IMR-90 (cell line): ENCODE results near the gene GRK5. TPM values are rescaled to one million over a fixed set of nuclear protein-coding genes. Genes with fewer than 3 reads are reported as not detected.

ENCODE experiments used
- ATAC-seq: fragments of 200-7000 bp; cut with Tn5 transposase; 2 replicates; pipeline ENCODE4 v1.9.1; 2020; ENCODE audit warnings: low read depth, mild to moderate bottlenecking, moderate library complexity
- BruUV-seq: library from RNA; stranded (reverse); fragments of 400-500 nt; replicated peaks from 2 replicates; lab custom pipeline; 2021; lab: Mats Ljungman, UMichigan
- CTCF ChIA-PET: fragments of 300-600 bp; formaldehyde crosslinking; extraction: SDS; loops from one replicate; lab custom pipeline; 2021; ENCODE audit warnings: antibody characterized with exemption; lab: Yijun Ruan, JAX
- POLR2A ChIA-PET: fragments of 300-600 bp; sonication (Branson Sonifier 250); formaldehyde crosslinking; loops from one replicate; lab custom pipeline; 2022; ENCODE audit warnings: antibody characterized with exemption; ENCODE audit not compliant: unreplicated experiment; lab: Charles Lee
- DNase-seq: peaks from one replicate; pipeline ENCODE4 v3.0.0; 2013
- H2AFZ ChIP-seq: replicated peaks from 2 replicates; pipeline ENCODE3; 2013; ENCODE audit warnings: low read length, mild to moderate bottlenecking; ENCODE audit not compliant: poor library complexity
- H2AK5ac ChIP-seq: 2 replicates; pipeline ENCODE4 v1.6.1; 2013; ENCODE audit warnings: low read depth, low read length, inconsistent platforms
- H2AK9ac ChIP-seq: replicated peaks from 2 replicates; pipeline ENCODE3; 2013; ENCODE audit warnings: mild to moderate bottlenecking, low read depth, low read length, moderate library complexity; ENCODE audit not compliant: poor library complexity
- H2BK120ac ChIP-seq: 2 replicates; pipeline ENCODE4 v1.6.1; 2013; ENCODE audit warnings: low read depth, low read length, inconsistent platforms
- H2BK15ac ChIP-seq: 3 replicates; pipeline ENCODE4 v1.6.1; 2013; ENCODE audit warnings: low read depth, low read length, inconsistent platforms
- H2BK20ac ChIP-seq: 2 replicates; pipeline ENCODE4 v1.6.1; 2013; ENCODE audit warnings: low read depth, mild to moderate bottlenecking, inconsistent platforms, low read length, moderate library complexity
- H2BK5ac ChIP-seq: 2 replicates; pipeline ENCODE4 v1.6.1; 2013; ENCODE audit warnings: mild to moderate bottlenecking, low read depth, low read length, inconsistent platforms; ENCODE audit not compliant: poor library complexity, severe bottlenecking
- H3K14ac ChIP-seq: replicated peaks from 2 replicates; pipeline ENCODE4 v1.6.1; 2013; ENCODE audit warnings: low read depth, low read length, inconsistent platforms
- H3K18ac ChIP-seq: 2 replicates; pipeline ENCODE4 v1.6.1; 2013; ENCODE audit warnings: low read depth, low read length, control low read depth
- H3K23ac ChIP-seq: 2 replicates; pipeline ENCODE4 v1.6.1; 2013; ENCODE audit warnings: low read depth, low read length, inconsistent platforms
- H3K27ac ChIP-seq: 2 replicates; pipeline ENCODE4 v1.5.1; 2013; ENCODE audit warnings: mild to moderate bottlenecking, control low read depth, low read length; ENCODE audit not compliant: insufficient read depth
- H3K27me3 ChIP-seq: 2 replicates; pipeline ENCODE4 v1.6.1; 2013; ENCODE audit warnings: low read length; ENCODE audit not compliant: control insufficient read depth, insufficient read depth
- H3K36me3 ChIP-seq: 2 replicates; pipeline ENCODE4 v1.6.1; 2013; ENCODE audit warnings: low read length, mixed read lengths; ENCODE audit not compliant: control insufficient read depth, insufficient read depth
- H3K4ac ChIP-seq: 2 replicates; pipeline ENCODE4 v1.6.1; 2013; ENCODE audit warnings: low read depth, low read length, inconsistent platforms
- H3K4me1 ChIP-seq: 2 replicates; pipeline ENCODE4 v1.6.1; 2013; ENCODE audit warnings: low read length, mixed read lengths; ENCODE audit not compliant: control insufficient read depth, insufficient read depth
- H3K4me2 ChIP-seq: 2 replicates; pipeline ENCODE4 v1.6.1; 2013; ENCODE audit warnings: low read depth, mild to moderate bottlenecking, control low read depth, low read length, moderate library complexity
- H3K4me3 ChIP-seq: 2 replicates; pipeline ENCODE4 v1.5.1; 2013; ENCODE audit warnings: low read depth, mild to moderate bottlenecking, control low read depth, low read length, moderate library complexity; ENCODE audit not compliant: insufficient read depth
- H3K56ac ChIP-seq: 2 replicates; pipeline ENCODE4 v1.6.1; 2013; ENCODE audit warnings: low read length, inconsistent platforms; ENCODE audit not compliant: insufficient read depth; ENCODE audit errors: extremely low read depth
- H3K79me1 ChIP-seq, 2 experiments: 2 replicates each; pipeline ENCODE4 v1.6.1; 2013; ENCODE audit warnings: low read length in 2 of 2, inconsistent platforms in 1 of 2, low read depth in 1 of 2
- H3K9ac ChIP-seq: 2 replicates; pipeline ENCODE4 v1.6.1; 2013; ENCODE audit warnings: low read depth, low read length, control low read depth
- H3K9me1 ChIP-seq: 2 replicates; pipeline ENCODE4 v1.6.1; 2013; ENCODE audit warnings: low read length, inconsistent platforms; ENCODE audit not compliant: insufficient read depth
- H3K9me3 ChIP-seq: 2 replicates; pipeline ENCODE4 v1.6.1; 2013; ENCODE audit warnings: low read length; ENCODE audit not compliant: control insufficient read depth, insufficient read depth
- H4K20me1 ChIP-seq: 2 replicates; pipeline ENCODE4 v1.6.1; 2013; ENCODE audit warnings: low read length, inconsistent platforms; ENCODE audit not compliant: insufficient read depth
- H4K5ac ChIP-seq: 2 replicates; pipeline ENCODE4 v1.6.1; 2013; ENCODE audit warnings: mild to moderate bottlenecking, low read depth, low read length, control low read depth
- H4K8ac ChIP-seq, 2 experiments: 2 replicates each; pipeline ENCODE4 v1.6.1; 2013; ENCODE audit warnings: low read depth in 2 of 2, low read length in 2 of 2, control low read depth in 1 of 2, inconsistent platforms in 1 of 2
- H4K91ac ChIP-seq: 2 replicates; pipeline ENCODE4 v1.6.1; 2013; ENCODE audit warnings: low read depth, low read length, inconsistent platforms; ENCODE audit not compliant: insufficient read depth
- BHLHE40 ChIP-seq: fragments of 150-350 bp; IDR thresholded peaks from 2 replicates; pipeline ENCODE4 v1.6.1; 2016; ENCODE audit warnings: mild to moderate bottlenecking, low read depth, low read length
- CEBPB ChIP-seq: IDR thresholded peaks from 2 replicates; pipeline ENCODE4 v1.6.1; 2012; ENCODE audit warnings: low read depth, low read length, improper control_type of control experiment
- CTCF ChIP-seq: conservative IDR thresholded peaks from 2 replicates; pipeline ENCODE4 v1.5.1; 2012; ENCODE audit warnings: mild to moderate bottlenecking, low read depth, low read length, improper control_type of control experiment
- ELK1 ChIP-seq: fragments of 150-350 bp; IDR thresholded peaks from 2 replicates; pipeline ENCODE4 v1.6.1; 2016; ENCODE audit warnings: low read depth, mild to moderate bottlenecking, low read length, moderate library complexity, borderline replicate concordance
- FOS ChIP-seq: fragments of 150-350 bp; IDR thresholded peaks from 2 replicates; pipeline ENCODE4 v1.6.1; 2016; ENCODE audit warnings: low read depth, low read length
- MAZ ChIP-seq: IDR thresholded peaks from 2 replicates; pipeline ENCODE4 v1.6.1; 2012; ENCODE audit warnings: low read depth, mild to moderate bottlenecking, low read length, improper control_type of control experiment, moderate library complexity, borderline replicate concordance
- NFE2L2 ChIP-seq: fragments of 150-350 bp; IDR thresholded peaks from 2 replicates; pipeline ENCODE4 v1.6.1; 2016; ENCODE audit warnings: low read depth, mild to moderate bottlenecking, low read length
- POLR2A ChIP-seq: IDR thresholded peaks from 2 replicates; pipeline ENCODE4 v1.6.1; 2012; ENCODE audit warnings: mild to moderate bottlenecking, low read depth, low read length
- WGBS, 2 experiments: methylation state at CpG; one replicate each; pipeline versions ENCODE4 v1.1.5 to v1.1.7; 2013; ENCODE audit warnings: missing lambda C conversion rate in 2 of 2; ENCODE audit not compliant: insufficient read length in 1 of 2; ENCODE audit errors: extremely low coverage in 2 of 2; 5-methylcytosine and 5-hydroxymethylcytosine counted together
- dilution Hi-C: fragments of 300-500 bp; cut with HindIII; formaldehyde crosslinking; loops from one replicate; pipeline ENCODE4 v1.14.3; 2018; ENCODE audit warnings: low sequenced_read_pairs; ENCODE audit not compliant: unreplicated experiment
- in situ Hi-C: fragments of 300-500 bp; cut with MboI; formaldehyde crosslinking; loops from 3 replicates; pipeline ENCODE4 v1.14.3; 2019; ENCODE audit warnings: low sequenced_read_pairs, inconsistent platforms, mixed read lengths
- intact Hi-C: fragments of 100-400 bp; cut with micrococcal nuclease; formaldehyde crosslinking; loops from 2 replicates; pipeline ENCODE4 v1.10.0; 2022
- polyA plus RNA-seq, 3 experiments: library from polyadenylated mRNA; depleted of rRNA; stranded (reverse); fragments of >200 nt; gene quantifications; 2 replicates each; pipeline ENCODE4 v1.2.3, GENCODE V29; 2012; ENCODE audit warnings: low replicate concordance in 1 of 3
- total RNA-seq: library from RNA; depleted of rRNA; stranded (reverse); fragments of >200 nt; gene quantifications from 2 replicates; pipeline ENCODE4 v1.2.3, GENCODE V29; 2012

GRK5 gene
- total and polyA plus RNA-seq, 2 of the 4 experiments (the other 2 are of a cell fraction), result 12.9 to 16.3 TPM

GRCh38 chr10:119268871-119269506 lies 61.6 kb downstream of the GRK5 start:
- peaks cover 40% of the 10 kb centered on the region for H3K9me1 ChIP-seq
- peak overlapping the region; percentile 76; the same call in 1 of the 2 replicates for H2AK5ac ChIP-seq
- H4K5ac ChIP-seq, result no peak overlapping the region
- peaks cover 60 to 90% of the 10 kb centered on the region in 2 experiments for H3K79me1 ChIP-seq
- H2BK15ac ChIP-seq, result no peak overlapping the region
- peak overlapping the region; percentile 73 for H4K91ac ChIP-seq
- H3K27me3 ChIP-seq, result no peaks in the 10 kb centered on the region
- intact Hi-C loops (no loop called here), in situ Hi-C loops (no loop called here), dilution Hi-C loops (no loop called here)
- peak overlapping the region; percentile 55 for H2BK20ac ChIP-seq
- TF ChIP-seq NFE2L2 (no peak), BHLHE40 (no peak), MAZ (no peak), CEBPB (no peak), POLR2A (no peak), FOS (no peak), ELK1 (no peak), CTCF (no peak)
- BruUV-seq, result no TSS peak
- no peak overlapping the region for H2BK5ac ChIP-seq
- no peak overlapping the region for H3K4me3 ChIP-seq
- H3K18ac ChIP-seq, result peak overlapping the region; percentile 6; the same call in 1 of the 2 replicates
- no peak overlapping the region for H3K4me2 ChIP-seq
- no peak overlapping the region for H3K56ac ChIP-seq
- ATAC-seq (no peak), DNase-seq (peak; percentile 45)
- ChIA-PET CTCF (no interaction called here), POLR2A (no interaction called here)
- H3K9ac ChIP-seq, result no peak overlapping the region
- peak overlapping the region; percentile 55 for H3K23ac ChIP-seq
- H3K9me3 ChIP-seq, result no peaks in the 10 kb centered on the region
- H2BK120ac ChIP-seq, result peak overlapping the region; percentile 59
- peak overlapping the region; percentile 69 for H3K4ac ChIP-seq
- no peak overlapping the region for H2AFZ ChIP-seq
- no peak overlapping the region; the same call in 1 of the 2 replicates for H3K14ac ChIP-seq
- peaks cover 87% of the 10 kb centered on the region for H4K20me1 ChIP-seq
- 67% methylated on average over 5 of the region's 11 CpGs; no CpG with 5 or more reads in 1 of the 2 experiments for WGBS, 2 experiments
- H3K4me1 ChIP-seq, result peaks cover 44% of the 10 kb centered on the region
- no peak overlapping the region for H3K27ac ChIP-seq
- peak overlapping the region in 1 of 2 experiments; percentile 38; a peak in 1 of 4 replicates for H4K8ac ChIP-seq
- peaks cover 23% of the 10 kb centered on the region for H3K36me3 ChIP-seq
- H2AK9ac ChIP-seq, result peak overlapping the region; percentile 37
